ENCODE data around the gene ST6GAL1. TPM values are rescaled to one million over a fixed set of nuclear protein-coding genes. Genes with fewer than 3 reads are reported as not detected.

Gene ST6GAL1
- total and polyA plus RNA-seq, 2 of the 13 experiments (the other 11 are each of a cell fraction or from before 2014, with no cell fraction given): 79.9 to 164 TPM

DNA sequence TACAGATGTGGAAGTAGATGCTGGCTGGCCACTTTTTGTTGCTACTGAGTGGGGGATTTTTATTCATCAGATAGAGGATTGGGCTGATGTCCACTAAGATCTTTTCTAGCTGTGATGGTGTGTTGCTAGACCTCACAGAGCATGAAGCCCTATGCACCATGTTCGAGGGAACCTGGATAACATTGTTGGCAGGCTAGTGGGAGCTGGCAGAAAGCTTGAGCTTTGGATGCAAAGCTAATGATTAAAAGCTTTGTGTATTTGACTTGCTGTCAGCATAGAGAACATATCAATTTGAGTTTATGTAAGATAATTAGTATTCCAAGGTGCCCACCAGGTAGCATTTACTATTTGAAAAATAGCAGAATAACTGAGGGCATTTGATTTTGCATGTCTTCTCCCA is 59.1 kb downstream of the ST6GAL1 start:
- ATAC-seq: peak; percentile 68
- ChIA-PET POLR2A (interaction anchor here (0.9 to 2.5 kb wide), 3 partner anchors 10 to 51 kb away, joined by 3 to 9 read pairs (median 7); no protein-coding TSS in a partner anchor), CTCF (ENCODE audit: low intra/inter-chr PET ratio, low total read pairs) (no interaction called here)
- Histone ChIP-seq H3K4me3 (replicated peaks in 1 of 3; ENCODE audit: insufficient read depth in 1 of 3, low read depth in 2 of 3, low read length in 3 of 3) (no peak overlapping the region), H3K9ac (ENCODE audit: insufficient read depth, low read depth, low read length) (no peak overlapping the region), H3K4me1 (ENCODE audit: insufficient read depth, low read length) (peaks cover 28% of the 10 kb centered on the region), H3K36me3 (replicated peaks in 1 of 2; ENCODE audit: control insufficient read depth in 1 of 2, insufficient read depth in 2 of 2, low read length in 2 of 2) (no peaks in the 10 kb centered on the region), H4K20me1 (ENCODE audit: insufficient read depth, low read length) (no peaks in the 10 kb centered on the region), H3K27ac (ENCODE audit: extremely low read length, insufficient read depth, low read length) (no peak overlapping the region), H3K27me3 (ENCODE audit: control insufficient read depth in 1 of 2, insufficient read depth in 2 of 2, low read length in 2 of 2) (no peaks in the 10 kb centered on the region), H2AFZ (ENCODE audit: low read length) (no peak overlapping the region), H3K9me3 (ENCODE audit: low read length) (no peaks in the 10 kb centered on the region), H3K79me2 (ENCODE audit: insufficient read depth, low read length) (no peaks in the 10 kb centered on the region), H3K4me2 (ENCODE audit: low read depth, low read length) (no peak overlapping the region)
- no peak for FAIRE-seq
- intact Hi-C loops (cut with micrococcal nuclease; ENCODE audit: unreplicated experiment): no loop called here
- no TSS peak for BruUV-seq (replicated peaks)
- 22% methylated on average over 1 of the region's 1 CpG for WGBS (ENCODE audit: low lambda C conversion rate)
- peak; percentile 10 for DNase-seq (ENCODE audit: low spot score)
- in situ Hi-C loops (cut with HindIII; ENCODE audit: extremely low pct_ligation_motif_present, low pct_unique_long_range_greater_than_20kb): no loop called here
- TF ChIP-seq, protein P1, sequence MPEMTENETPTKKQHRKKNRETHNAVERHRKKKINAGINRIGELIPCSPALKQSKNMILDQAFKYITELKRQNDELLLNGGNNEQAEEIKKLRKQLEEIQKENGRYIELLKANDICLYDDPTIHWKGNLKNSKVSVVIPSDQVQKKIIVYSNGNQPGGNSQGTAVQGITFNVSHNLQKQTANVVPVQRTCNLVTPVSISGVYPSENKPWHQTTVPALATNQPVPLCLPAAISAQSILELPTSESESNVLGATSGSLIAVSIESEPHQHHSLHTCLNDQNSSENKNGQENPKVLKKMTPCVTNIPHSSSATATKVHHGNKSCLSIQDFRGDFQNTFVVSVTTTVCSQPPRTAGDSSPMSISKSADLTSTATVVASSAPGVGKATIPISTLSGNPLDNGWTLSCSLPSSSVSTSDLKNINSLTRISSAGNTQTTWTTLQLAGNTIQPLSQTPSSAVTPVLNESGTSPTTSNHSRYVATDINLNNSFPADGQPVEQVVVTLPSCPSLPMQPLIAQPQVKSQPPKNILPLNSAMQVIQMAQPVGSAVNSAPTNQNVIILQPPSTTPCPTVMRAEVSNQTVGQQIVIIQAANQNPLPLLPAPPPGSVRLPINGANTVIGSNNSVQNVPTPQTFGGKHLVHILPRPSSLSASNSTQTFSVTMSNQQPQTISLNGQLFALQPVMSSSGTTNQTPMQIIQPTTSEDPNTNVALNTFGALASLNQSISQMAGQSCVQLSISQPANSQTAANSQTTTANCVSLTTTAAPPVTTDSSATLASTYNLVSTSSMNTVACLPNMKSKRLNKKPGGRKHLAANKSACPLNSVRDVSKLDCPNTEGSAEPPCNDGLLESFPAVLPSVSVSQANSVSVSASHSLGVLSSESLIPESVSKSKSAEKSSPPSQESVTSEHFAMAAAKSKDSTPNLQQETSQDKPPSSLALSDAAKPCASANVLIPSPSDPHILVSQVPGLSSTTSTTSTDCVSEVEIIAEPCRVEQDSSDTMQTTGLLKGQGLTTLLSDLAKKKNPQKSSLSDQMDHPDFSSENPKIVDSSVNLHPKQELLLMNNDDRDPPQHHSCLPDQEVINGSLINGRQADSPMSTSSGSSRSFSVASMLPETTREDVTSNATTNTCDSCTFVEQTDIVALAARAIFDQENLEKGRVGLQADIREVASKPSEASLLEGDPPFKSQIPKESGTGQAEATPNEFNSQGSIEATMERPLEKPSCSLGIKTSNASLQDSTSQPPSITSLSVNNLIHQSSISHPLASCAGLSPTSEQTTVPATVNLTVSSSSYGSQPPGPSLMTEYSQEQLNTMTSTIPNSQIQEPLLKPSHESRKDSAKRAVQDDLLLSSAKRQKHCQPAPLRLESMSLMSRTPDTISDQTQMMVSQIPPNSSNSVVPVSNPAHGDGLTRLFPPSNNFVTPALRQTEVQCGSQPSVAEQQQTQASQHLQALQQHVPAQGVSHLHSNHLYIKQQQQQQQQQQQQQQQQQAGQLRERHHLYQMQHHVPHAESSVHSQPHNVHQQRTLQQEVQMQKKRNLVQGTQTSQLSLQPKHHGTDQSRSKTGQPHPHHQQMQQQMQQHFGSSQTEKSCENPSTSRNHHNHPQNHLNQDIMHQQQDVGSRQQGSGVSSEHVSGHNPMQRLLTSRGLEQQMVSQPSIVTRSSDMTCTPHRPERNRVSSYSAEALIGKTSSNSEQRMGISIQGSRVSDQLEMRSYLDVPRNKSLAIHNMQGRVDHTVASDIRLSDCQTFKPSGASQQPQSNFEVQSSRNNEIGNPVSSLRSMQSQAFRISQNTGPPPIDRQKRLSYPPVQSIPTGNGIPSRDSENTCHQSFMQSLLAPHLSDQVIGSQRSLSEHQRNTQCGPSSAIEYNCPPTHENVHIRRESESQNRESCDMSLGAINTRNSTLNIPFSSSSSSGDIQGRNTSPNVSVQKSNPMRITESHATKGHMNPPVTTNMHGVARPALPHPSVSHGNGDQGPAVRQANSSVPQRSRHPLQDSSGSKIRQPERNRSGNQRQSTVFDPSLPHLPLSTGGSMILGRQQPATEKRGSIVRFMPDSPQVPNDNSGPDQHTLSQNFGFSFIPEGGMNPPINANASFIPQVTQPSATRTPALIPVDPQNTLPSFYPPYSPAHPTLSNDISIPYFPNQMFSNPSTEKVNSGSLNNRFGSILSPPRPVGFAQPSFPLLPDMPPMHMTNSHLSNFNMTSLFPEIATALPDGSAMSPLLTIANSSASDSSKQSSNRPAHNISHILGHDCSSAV (CRISPR knock-in tag; IDR thresholded peaks at IDR 0.05; ENCODE audit: borderline replicate concordance): no peak
- no peak for TF ChIP-seq ELF4 (CRISPR knock-in tag; IDR thresholded peaks at IDR 0.05; ENCODE audit: borderline replicate concordance)
- TF ChIP-seq, protein P2, sequence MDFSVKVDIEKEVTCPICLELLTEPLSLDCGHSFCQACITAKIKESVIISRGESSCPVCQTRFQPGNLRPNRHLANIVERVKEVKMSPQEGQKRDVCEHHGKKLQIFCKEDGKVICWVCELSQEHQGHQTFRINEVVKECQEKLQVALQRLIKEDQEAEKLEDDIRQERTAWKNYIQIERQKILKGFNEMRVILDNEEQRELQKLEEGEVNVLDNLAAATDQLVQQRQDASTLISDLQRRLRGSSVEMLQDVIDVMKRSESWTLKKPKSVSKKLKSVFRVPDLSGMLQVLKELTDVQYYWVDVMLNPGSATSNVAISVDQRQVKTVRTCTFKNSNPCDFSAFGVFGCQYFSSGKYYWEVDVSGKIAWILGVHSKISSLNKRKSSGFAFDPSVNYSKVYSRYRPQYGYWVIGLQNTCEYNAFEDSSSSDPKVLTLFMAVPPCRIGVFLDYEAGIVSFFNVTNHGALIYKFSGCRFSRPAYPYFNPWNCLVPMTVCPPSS (IDR thresholded peaks at IDR 0.05): no peak
- no peak for TF ChIP-seq FOSL1 (CRISPR knock-in tag; IDR thresholded peaks at IDR 0.05; ENCODE audit: borderline replicate concordance)
- no peak for TF ChIP-seq DMTF1 (CRISPR knock-in tag; IDR thresholded peaks at IDR 0.05)
- no peak for TF ChIP-seq PCBP1 (IDR thresholded peaks at IDR 0.05; ENCODE audit: borderline replicate concordance, low read depth, low read length)
- TF ChIP-seq E2F1 (CRISPR knock-in tag; IDR thresholded peaks at IDR 0.05): no peak

Data from HepG2 (cell line).